Iris pigment epithelial cell (primary cell): ENCODE measurements around the gene BTN2A1.
A peak's percentile ranks its signal among the peaks of the same experiment; 100 is the strongest.

ENCODE experiments used
- DNase-seq: peaks from one replicate; pipeline ENCODE4 v3.0.0-alpha.2; 2011; ENCODE audit warnings: low read depth

BTN2A1 gene

DNA sequence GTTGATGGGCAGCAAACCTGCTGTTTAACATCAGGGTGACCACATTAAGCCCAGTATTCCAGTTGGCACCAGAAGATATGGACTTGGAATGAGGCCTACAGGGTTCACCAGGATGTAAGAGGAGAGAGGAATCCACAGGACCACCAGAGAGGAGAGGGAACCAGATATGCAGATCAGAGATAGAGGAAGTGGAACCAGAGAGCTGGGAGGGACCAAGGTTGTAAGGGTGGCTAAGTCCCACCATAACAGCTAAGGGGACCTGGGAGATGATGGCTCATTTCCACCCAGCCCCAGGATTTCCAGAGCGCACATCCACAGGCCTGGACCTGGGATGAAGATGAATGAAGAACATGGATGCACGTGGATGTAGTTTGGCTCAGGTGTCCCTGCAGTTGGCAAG lies 11.1 kb downstream of the BTN2A1 start:
- DNase-seq, result no peak

DNA sequence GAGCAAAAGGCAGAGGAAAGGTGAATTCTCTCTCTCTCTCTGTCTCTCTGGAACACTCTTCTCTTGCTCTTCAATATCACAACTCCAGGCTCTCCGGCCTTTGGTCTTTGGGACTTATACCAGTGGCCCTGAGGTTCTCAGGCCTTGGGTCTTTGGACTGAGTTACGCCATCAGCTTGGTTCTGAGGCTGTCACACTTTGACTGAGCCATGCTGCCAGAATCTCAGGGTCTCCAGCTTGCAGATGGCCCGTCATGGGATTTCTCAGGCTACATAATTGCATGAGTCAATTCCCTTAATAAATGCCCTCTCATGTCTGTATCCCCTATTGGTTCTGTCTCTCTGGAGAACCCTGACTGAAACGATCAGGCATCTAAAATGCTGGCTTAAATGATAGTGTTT lies 12.9 kb downstream of the BTN2A1 start:
- DNase-seq, result no peak

DNA sequence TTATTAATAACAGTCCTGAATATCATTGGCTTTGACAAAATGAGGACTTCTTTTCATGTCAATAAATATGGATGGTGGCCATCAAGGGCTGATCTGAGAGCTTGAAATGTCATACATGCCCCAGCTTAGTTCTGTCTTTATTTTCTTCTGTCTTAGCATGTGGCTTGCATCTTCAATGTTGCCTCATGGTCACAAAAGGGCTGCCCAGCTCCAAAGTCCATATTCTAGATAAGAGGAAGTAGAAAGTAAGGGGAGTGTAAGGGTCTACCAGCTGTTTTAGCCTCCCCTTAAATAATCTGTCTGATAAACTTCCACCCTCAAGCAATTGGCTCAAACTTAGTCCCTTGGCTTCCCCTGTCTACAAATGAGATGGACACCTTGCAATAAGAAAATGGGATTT lies 14.2 kb downstream of the BTN2A1 start:
- no peak for DNase-seq

DNA sequence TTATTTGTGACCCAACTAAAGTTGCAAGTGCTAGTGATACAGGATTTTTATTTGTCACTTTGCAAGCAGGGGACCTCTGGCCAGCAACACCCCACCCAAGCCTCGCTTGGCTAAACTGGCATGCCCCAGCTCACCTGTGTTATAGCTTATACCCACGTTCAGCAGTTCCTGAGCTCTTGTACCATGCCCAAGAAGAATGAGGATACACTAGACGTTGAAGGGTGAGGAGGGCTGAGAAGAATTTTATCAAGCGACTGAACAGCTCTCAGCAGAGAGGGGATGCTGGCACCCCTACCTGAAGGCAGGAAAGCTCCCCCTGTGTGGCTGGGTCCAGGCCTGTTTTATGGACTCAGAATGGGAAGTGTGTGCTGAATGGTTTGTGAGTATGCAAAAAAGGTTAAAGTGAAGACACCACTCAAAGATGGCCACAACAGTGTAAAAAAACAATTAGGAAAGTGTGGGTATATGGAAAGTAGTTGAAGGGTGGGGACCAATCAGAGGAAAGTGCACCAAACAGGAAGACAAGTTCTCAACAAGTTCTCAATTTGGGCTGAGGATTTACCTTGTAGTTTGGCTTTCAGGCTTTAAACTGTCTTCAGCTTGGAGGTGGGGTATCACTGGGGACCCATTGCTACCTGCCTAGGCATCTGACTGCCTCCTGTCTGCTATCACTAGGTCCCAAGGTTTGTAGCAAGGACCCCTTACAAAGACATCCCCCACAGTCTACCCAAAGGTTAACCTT lies 15.0 kb downstream of the BTN2A1 start:
- DNase-seq, result no peak

DNA sequence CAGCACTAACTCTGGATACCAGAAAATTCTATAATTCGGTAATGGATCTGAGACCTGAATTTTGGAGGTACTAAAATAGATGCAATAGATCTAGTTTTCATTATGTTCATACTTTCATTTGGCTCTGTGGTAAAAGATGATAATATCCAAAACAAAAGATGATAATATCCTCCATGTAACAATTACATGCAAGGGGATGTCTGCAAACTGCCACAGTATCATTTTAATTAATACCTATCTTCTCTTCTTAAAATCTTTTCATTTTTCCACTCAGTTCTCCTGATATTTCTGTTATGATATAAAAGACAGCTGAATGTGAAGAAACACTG lies 15.6 kb downstream of the BTN2A1 start:
- no peak for DNase-seq

DNA sequence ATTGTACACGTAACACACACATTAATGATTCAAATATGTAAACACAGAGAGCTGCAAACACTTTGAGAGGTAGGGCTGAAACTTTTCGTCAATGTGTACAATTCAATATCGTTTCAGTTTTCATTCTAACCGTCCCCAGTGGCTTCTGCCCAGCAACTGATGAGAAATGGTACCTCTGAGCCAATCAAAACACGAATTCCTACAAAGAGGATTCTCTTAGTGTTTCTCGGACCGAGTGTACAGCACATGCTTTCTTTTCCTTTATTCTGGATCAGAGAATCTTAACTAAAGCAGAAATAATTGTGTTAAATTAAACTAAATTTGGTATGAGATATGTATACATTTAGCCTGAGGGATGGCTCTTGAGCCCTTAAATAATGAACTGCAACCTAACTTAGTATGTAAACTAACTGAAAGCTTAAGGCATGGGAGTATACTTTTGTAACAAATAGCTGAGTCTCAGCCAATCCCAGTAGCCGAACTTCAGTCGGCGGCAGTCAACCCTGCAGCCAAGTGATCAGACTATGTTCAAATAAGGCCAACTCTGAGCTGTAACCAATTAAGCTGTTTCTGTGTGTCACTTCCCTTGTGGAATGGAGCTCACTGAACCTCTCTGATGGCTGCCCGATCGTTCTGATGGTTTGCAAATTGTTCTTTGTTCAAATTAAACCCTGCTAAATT lies 16.1 kb downstream of the BTN2A1 start:
- DNase-seq, result peak; percentile 96

DNA sequence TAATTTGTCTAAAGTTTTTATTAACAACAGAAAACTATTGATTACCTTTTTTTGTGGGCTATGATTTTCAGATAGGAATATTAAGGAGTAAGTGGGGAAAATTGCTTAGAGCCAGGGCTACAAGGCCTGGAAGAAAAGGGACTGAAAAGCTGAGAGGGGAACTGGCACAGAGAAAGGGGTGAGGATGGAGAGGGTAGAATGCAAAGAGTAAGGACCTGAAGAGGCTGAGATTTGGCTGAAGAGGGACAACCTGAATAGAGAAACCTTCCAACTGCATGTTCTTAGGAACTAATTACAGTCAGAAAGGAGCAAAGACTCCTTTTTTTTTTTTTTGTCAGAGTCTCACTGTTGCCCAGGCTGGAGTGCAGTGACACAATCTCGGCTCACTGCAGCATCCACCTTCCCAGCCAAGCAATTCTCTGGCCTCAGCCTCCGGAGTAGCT lies 16.7 kb downstream of the BTN2A1 start:
- DNase-seq, result no peak

DNA sequence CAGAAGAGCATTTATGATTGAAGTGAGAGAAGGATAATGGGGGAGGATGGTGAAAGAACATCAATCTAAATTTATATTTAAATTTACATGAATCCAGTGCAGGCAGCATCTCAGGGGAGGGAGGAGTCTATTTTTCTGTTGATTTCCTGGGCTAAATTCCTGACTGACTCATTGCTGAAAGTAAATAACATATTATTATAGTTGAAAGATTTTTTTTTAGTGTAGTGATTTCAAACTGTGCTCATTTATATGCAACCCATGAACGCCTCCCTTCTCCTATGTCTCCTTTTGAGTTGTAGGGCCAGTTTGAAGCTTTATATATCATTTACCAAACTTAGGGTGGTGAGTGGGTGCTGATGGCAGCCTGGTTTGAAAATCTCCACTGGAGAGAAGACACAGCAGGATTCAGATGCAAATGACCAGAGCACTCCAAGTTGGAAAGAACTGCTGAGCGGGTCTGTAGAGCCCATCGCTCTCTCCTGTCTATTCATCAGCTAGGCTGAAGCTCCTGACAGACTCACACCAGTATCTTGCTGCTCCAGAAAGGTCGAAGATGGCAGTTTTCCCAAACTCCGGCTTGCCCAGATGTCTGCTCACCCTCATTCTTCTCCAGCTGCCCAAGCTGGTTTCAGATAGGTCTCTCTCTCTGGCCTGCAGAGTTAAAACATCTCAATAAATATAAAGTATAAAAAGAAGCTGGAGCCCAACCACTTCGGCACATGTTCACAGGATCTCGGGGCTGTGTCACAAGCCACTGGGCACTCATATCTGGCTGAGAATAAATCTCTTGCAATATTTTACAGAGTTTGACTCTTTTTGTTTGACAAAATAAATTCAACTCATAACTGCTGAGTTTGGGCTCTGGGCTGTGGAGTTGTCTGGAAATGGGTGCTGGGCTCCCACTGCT lies 18.3 kb downstream of the BTN2A1 start:
- peak; percentile 33 for DNase-seq

DNA sequence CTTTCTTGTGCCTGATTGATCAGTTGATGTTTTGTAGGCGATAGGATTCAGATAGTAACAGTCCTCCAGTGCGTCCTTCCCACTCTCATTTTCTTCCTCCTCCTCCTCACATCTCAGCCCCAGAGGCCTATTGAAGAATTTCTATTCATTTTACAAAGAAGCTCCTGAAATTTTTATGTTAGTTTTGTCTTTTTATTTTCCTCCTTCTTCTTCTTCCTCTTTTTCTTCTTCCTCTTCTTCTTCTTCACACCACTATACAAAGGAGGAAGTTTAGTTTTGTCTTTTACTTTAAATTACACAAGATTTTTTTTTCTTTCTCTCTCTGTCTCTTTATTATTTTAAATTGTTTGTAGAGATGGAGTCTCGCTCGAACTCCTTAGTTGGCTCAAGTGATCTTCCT lies 19.1 kb downstream of the BTN2A1 start:
- no peak for DNase-seq

DNA sequence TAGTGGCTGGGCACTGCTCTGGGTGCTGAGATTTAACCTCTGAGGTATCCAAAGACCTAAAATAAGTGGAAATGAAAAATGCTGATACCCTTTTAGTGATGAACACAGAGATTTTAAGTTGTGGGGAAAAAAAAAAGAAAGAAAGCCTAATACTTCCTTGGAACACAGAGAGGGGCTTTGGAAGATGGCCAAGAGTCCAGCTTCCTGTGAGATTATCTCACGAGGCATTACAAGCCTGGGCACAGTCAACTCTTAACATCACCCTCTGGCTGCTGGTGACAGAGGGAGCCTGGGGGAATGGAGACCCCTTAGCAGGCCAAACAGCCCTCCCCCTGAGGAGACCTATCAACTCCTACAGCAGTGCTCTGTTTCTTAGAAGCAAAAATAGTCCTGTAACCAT lies 19.7 kb downstream of the BTN2A1 start:
- DNase-seq, result no peak

DNA sequence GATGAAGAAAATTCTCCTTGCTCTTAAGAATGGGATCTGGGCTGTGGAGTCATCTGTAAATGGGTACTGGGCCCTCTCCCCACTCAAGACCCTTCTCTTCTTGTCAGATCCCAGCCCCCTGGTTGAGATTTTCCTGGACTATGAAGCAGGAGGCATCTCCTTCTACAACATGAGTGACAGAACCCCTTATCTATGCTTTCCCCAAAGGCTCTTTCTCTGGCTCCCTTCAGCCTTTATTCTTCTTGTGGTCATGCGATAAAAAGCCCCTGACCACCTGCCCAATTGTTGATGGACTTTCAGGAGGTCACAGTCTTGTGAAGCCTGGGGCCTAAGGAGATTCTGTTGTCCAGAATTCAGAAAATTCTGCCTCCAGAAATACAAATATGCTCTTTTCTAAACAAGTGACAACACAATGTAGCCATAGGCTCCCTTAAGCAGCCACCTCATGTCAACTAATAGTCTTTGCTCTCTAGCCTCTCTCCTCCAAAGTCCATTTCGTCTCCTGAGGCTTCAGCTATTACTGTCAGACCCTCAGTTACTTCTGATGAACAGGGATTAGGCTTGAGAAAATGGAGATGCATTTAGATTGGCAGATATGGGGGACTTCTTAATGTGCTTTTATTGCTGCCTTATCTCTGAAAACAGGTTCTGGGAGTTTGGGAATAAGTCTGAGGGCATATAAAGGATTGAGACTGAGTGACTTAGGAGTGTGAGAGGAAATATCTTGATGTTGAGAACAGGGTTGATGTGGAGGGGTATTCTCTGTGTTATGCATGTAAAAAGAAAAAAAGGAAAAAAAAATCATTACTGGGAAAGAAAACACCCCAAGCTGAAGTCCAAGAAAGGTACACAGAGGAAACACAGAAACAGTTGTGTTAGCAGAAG lies 20.6 kb downstream of the BTN2A1 start:
- no peak for DNase-seq

DNA sequence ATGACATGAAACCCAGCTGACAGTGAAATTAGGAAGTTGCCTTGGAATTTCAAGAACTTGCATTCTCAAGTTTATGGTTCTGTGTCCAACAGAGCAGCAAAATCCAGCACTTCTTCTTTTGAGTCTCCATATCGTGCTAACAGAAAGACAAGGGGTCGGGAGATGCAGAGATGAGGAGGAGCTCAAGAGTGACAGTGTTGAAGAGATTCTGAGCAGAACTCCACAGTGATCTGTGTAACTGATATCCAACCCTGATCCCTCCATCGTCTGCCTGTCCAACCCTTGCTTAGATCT lies 21.2 kb downstream of the BTN2A1 start:
- no peak for DNase-seq

DNA sequence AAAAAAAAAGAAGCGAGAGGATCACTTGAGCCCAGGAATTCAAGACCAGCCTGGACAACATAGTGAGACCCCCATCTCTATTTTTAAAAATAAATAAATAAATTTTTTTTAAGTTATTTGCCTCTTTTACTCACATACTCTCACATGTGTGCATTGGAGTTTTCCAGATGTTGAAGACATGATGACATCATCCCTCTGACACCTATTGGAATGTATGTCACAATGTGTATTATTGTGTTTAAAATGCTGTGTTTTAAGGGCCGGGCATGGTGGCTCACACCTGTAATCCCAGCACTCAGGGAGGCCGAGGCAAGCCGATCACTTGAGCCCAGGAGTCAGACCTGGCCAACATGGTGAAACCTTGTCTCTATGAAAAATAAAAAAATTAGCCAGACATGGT lies 24.6 kb downstream of the BTN2A1 start:
- no peak for DNase-seq

DNA sequence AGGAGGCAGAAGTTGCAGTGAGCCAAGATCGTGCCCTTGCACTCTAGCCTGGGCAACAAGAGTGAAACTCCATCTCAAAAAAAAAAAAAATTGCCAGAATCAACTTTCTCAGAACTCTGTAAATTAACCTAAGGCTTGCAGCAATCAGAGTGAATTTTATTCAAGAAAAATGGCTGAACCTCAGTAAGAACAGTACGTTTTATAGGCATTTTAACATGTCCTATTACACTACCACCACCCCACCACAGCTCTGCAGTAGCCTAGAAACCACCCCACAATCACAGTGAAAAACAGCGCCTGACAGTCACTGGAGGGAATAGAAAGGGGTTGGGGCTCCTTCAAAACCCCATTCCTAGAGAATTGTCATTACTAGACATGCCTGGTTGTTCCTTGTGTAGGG lies 26.0 kb downstream of the BTN2A1 start:
- no peak for DNase-seq

DNA sequence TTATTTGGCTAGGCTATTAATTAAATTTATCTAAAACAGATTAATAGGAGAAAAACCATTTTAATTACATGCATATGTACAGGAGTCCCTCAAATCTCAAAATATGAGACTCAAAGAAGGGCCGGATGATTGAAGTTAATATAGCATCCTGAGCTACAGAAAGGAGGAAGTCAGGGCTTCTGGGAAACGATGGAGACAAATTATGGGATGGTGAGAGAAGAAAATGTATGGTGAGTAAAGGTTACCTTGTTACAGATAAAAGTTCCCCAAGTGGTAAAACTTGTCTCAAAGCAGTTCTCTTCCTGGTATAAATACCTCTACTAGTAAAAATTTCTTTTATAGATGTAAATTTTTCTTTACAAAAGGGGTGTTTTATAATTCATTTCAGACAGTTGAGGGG lies 26.4 kb downstream of the BTN2A1 start:
- DNase-seq, result no peak

DNA sequence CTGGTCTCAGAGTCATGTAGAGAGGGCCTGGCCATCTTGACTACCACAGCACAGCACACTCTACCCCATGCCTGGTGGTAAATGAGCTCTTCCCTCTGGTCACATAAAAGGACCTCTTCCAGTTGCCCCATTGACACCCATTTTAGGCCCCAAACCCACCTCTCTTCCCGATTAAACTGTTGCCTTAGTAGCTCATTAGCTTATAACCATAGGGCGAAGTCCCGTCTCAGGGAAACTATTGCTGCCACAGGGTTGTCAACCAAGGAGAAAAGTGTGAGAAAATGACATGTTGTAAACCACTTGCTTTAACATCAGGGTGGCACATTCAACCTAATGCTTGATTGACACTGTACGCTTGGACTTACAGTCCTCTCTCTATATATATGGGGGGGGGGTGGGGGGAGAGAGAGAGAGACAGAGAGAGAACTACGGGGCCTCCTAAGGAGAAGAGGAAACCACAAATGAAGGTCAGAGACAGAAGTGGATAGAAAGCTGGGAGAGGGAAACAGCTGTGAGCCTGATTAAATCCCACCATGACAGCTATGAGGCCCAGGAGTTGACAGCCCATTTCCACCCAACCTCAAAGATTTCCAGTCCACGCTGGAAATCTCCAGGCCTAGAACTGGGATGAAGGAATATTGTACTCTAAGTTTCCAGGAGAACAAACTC lies 27.5 kb downstream of the BTN2A1 start:
- no peak for DNase-seq

DNA sequence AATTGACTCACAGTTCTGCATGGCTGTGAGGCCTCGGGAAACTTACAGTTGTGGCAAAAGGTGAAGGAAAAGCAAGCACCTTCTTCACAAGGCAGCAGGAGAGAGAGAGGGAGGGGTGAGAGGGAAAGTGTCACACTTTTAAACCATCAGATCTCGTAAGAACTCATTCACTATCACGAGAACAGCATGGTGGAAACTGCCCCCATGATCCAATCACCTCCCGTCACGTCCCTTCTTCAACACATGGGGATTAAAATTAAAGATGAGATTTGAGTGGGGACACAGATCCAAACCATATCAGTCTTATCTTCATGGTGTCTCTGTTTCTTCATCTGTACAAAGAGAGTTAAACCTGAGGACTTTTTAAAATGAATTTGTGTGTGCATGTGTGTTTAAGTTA lies 28.6 kb downstream of the BTN2A1 start:
- DNase-seq, result no peak

DNA sequence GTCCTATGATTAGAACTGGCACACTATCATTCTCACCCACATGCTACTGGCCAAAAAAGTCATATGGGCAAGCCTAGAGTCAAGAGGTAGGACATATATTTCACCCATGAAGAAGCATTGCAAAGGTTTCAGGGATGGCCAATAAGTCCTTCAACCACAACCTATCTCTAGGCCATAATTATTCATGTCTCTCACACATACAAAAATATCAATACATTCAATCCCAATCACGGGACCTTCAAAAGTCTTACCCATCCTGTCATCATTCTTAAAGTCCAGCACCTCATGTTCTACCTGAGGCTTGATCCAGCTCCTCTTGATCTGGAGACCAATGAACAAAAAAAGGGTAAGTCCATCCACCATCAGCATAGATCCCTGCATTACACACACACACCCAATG lies 29.7 kb downstream of the BTN2A1 start:
- no peak for DNase-seq

DNA sequence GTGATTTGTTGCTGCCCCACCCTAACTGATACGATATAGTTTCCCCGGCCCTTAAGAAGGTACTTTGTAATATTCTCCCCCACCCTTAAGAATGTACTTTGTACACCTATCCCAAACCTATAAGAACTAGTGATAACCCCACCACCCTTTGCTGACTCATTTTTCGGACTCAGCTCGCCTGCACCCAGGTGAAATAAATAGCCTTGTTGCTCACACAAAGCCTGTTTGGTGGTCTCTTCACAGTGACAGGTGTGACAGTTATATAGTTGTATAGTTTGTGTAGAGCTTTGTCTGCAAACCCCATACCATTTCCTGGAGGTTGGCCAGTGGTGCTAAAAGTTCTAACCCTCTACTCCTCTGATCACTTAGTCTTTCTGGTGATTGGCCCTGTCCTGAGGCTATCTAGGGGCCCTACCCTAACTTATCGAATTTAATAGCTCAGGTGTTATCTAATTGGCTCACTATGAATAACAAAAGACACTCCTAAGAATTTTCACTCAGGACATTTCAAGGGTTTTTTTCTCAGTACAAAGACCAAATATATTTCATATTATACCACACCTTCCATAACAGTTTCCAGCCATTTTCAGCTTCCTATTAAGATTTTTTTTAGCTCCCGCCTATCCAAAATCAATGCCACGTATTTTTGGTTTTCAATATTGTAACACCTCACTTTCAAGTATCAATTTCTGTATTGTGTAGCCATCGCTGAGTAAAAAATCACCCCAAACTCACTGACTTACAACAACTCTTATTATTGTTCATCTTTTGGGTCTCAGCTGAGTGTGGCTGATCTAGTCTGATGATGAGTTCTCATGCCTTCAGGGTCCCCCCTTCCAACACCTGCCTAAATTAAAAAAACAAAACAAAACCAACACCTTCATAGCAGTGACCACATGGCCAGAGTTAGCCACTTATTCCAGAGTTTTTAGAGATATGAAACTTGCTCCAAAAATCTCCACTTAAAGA lies 32.5 kb downstream of the BTN2A1 start:
- no peak for DNase-seq

DNA sequence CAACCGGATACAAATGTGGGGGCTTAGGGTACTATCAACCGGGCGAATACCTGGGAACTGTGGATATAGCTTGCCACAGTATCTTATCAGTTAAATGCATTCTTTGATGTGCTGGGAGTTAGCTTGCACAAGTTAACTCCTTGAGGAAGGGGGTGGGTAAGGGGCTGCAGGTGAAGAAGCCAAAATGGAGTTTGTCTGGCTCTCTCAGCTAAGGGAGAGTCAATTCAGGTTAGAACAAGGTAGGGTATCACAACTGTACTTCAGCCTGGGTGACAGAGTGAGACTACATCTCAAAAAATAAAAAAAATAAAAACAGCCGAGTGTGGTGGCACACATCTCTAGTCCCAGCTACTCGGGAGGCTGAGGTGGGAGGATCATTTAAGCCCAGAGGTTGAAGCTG lies 33.8 kb downstream of the BTN2A1 start:
- DNase-seq, result no peak
